Stomach smooth muscle (tissue), 2 donors: Measurements from ENCODE around the gene SGCD.

Experiments
- H3K27ac ChIP-seq: one replicate; pipeline ENCODE4 v1.7.0; 2013; ENCODE audit warnings: mild to moderate bottlenecking, low read length, inconsistent platforms
- H3K27me3 ChIP-seq, 2 donors: one replicate each; pipeline ENCODE4 v1.7.0; 2013; ENCODE audit warnings: low read length in 2 of 2; ENCODE audit not compliant: insufficient read depth in 2 of 2, control insufficient read depth in 1 of 2
- H3K36me3 ChIP-seq, 2 donors: one replicate each; pipeline ENCODE4 v1.7.0; 2013; ENCODE audit warnings: low read length in 2 of 2; ENCODE audit not compliant: control insufficient read depth in 2 of 2, insufficient read depth in 2 of 2
- H3K4me1 ChIP-seq: one replicate; pipeline ENCODE4 v1.7.0; 2013; ENCODE audit warnings: low read length; ENCODE audit not compliant: control insufficient read depth, insufficient read depth
- H3K4me3 ChIP-seq, 2 donors: one replicate each; pipeline ENCODE4 v1.7.0; 2013; ENCODE audit warnings: low read length in 2 of 2
- H3K9ac ChIP-seq, 2 donors: one replicate each; pipeline ENCODE4 v1.7.0; 2013; ENCODE audit warnings: low read length in 2 of 2, mild to moderate bottlenecking in 1 of 2
- H3K9me3 ChIP-seq, 2 donors: one replicate each; pipeline ENCODE4 v1.7.0; 2013; ENCODE audit warnings: low read length in 2 of 2; ENCODE audit not compliant: control insufficient read depth in 2 of 2
- donor health status: healthy.
- donor health status: Pancreatic carcinoma.

The SGCD gene

GRCh38 chr5:156400231-156400986 lies 73.4 kb downstream of the SGCD start:
- peaks cover 0 to 7% of the 10 kb centered on the region in 2 donors for H3K9me3 ChIP-seq
- peaks cover 4% of the 10 kb centered on the region for H3K4me1 ChIP-seq
- no peak overlapping the region for H3K27ac ChIP-seq
- H3K27me3 ChIP-seq: no peaks in the 10 kb centered on the region
- H3K4me3 ChIP-seq: no peak overlapping the region
- no peak overlapping the region for H3K9ac ChIP-seq
- H3K36me3 ChIP-seq: no peaks in the 10 kb centered on the region

GRCh38 chr5:156401804-156402203 lies 74.8 kb downstream of the SGCD start:
- no peaks in the 10 kb centered on the region for H3K36me3 ChIP-seq
- no peaks in the 10 kb centered on the region for H3K27me3 ChIP-seq
- H3K27ac ChIP-seq: no peak overlapping the region
- peaks cover 0 to 4% of the 10 kb centered on the region in 2 donors for H3K9me3 ChIP-seq
- no peak overlapping the region for H3K9ac ChIP-seq
- H3K4me3 ChIP-seq: no peak overlapping the region
- no peaks in the 10 kb centered on the region for H3K4me1 ChIP-seq

DNA sequence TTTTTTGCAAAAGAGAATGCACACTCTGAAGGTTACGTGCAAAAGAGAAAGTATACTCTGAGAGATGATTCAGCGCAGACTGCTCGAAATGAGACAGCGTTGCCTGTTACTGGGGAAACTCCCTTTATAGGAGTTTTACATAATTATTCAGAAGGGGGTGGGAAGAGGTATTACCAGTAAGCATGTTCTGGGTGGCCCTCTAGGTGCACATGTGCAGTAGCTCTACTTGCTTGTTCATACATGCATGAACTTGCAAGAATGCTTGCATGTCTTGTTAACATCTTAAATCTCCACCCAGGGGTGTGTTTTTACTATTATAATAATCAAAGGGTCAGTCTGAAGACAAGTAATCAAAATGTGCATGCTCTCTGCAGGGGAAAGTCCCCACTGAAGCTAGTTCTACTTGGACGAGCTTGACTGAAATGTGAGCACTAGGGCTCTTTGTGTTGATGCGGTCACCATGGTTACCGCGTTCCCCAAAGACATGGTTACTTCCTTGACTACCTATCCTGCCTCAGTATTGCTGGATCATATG lies 75.5 kb downstream of the SGCD start:
- no peaks in the 10 kb centered on the region for H3K4me1 ChIP-seq
- no peak overlapping the region for H3K4me3 ChIP-seq
- H3K36me3 ChIP-seq: no peaks in the 10 kb centered on the region
- H3K27me3 ChIP-seq: no peaks in the 10 kb centered on the region
- H3K27ac ChIP-seq: no peak overlapping the region
- no peak overlapping the region for H3K9ac ChIP-seq
- peaks cover 0 to 1% of the 10 kb centered on the region in 2 donors for H3K9me3 ChIP-seq

GRCh38 chr5:156405988-156406387 lies 79.0 kb downstream of the SGCD start:
- H3K27ac ChIP-seq: no peak overlapping the region
- H3K9me3 ChIP-seq: no peaks in the 10 kb centered on the region
- no peaks in the 10 kb centered on the region for H3K36me3 ChIP-seq
- no peaks in the 10 kb centered on the region for H3K27me3 ChIP-seq
- no peak overlapping the region for H3K4me3 ChIP-seq
- H3K9ac ChIP-seq: no peak overlapping the region
- H3K4me1 ChIP-seq: no peaks in the 10 kb centered on the region

GRCh38 chr5:156407251-156407650 lies 80.3 kb downstream of the SGCD start:
- H3K27me3 ChIP-seq: no peaks in the 10 kb centered on the region
- H3K4me1 ChIP-seq: peaks cover 3% of the 10 kb centered on the region
- H3K9me3 ChIP-seq: no peaks in the 10 kb centered on the region
- no peak overlapping the region for H3K4me3 ChIP-seq
- no peak overlapping the region for H3K9ac ChIP-seq
- no peak overlapping the region for H3K27ac ChIP-seq
- no peaks in the 10 kb centered on the region for H3K36me3 ChIP-seq

DNA sequence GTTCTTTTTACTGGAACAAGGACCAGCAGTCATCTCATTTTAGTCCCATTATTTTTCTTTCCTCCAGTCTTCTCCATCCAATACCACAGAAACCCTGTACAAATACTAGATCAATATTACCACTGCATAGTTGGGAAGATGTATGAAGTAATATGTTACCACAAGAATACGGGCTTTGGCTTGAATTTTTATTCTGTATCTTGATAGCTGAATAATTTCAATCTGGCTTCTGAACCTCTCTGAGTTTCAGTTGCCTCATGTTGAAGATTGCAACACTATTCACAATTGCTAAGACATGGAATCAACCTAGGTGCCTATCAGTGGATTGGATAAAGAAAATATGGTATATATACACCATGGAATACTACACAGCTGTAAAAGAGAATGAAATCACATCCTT lies 82.9 kb downstream of the SGCD start:
- Histone ChIP-seq H3K4me1 (peaks cover 6% of the 10 kb centered on the region), H3K9me3 (no peaks in the 10 kb centered on the region), H3K9ac (no peak overlapping the region), H3K36me3 (no peaks in the 10 kb centered on the region), H3K4me3 (no peak overlapping the region), H3K27ac (no peak overlapping the region), H3K27me3 (no peaks in the 10 kb centered on the region)

DNA sequence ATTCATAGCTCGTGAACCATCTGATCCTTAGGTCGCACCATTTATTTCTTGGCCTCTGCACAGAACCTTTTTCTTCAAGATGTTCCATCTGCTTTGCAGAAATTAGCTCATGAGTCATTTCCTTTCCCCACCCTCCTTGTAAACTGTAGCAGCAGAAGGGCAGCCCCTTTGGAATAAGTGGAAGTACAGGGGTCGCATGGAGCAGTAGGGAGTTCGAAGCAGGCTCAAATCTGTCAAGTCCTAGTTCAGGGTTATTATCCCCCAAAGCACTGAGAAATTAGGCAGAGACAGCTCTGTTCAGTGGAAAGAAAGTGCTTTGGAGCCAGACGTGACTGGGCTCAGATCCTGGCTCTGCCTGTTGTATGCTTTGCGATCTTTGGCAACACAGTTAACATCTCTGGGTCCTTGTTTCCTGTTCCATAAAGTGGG lies 84.2 kb downstream of the SGCD start:
- Histone ChIP-seq H3K27ac (peak overlapping the region; percentile 7), H3K4me1 (peaks cover 9% of the 10 kb centered on the region), H3K9me3 (no peaks in the 10 kb centered on the region), H3K4me3 (peak overlapping the region; percentile 9 to 57), H3K36me3 (no peaks in the 10 kb centered on the region), H3K9ac (peak overlapping the region in 1 of 2 donors; percentile 37), H3K27me3 (no peaks in the 10 kb centered on the region)

GRCh38 chr5:156411957-156412356 lies 85.0 kb downstream of the SGCD start:
- H3K9me3 ChIP-seq: no peaks in the 10 kb centered on the region
- H3K27me3 ChIP-seq: no peaks in the 10 kb centered on the region
- no peaks in the 10 kb centered on the region for H3K36me3 ChIP-seq
- peaks cover 9% of the 10 kb centered on the region for H3K4me1 ChIP-seq
- no peak overlapping the region for H3K4me3 ChIP-seq
- H3K27ac ChIP-seq: no peak overlapping the region
- H3K9ac ChIP-seq: no peak overlapping the region

DNA sequence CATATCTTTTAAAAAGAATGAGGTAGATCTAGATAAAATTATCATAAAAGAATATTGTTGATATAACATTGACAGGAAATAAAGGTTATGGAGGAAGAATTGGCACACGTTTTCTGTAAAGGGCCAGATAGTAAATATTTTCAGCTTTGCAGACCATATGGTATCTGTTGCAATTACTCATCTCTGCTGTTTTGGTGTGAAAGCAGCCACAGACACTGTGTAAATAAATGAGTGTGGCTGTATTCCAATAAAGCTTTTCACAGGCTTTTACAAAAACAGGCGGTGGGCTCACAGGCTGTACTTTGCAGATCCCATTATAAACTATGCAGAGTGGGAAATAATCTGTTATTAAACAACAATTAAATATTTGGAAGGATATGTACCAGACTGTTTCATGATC lies 87.4 kb downstream of the SGCD start:
- no peaks in the 10 kb centered on the region for H3K36me3 ChIP-seq
- H3K9ac ChIP-seq: no peak overlapping the region
- H3K9me3 ChIP-seq: no peaks in the 10 kb centered on the region
- no peaks in the 10 kb centered on the region for H3K27me3 ChIP-seq
- H3K27ac ChIP-seq: no peak overlapping the region
- peaks cover 9% of the 10 kb centered on the region for H3K4me1 ChIP-seq
- H3K4me3 ChIP-seq: no peak overlapping the region

DNA sequence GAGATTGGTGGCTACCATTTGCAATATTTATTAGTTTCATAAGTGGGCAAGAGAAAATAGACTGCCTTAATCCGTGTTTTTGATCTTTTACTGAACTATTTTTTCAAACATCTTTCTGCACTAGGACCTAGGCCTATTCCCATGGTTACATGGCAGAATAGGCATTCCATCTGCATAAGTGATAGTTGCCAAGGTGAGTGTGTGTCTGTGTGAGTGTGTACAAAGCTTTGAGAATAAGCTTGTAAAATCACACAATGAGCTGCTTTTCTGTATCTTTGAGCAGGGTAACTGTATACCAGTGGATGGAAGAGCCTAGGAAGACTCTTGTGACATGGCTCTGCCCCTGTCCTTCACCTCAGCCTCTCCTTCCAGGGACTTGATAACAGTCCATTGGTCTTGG lies 92.7 kb downstream of the SGCD start:
- Histone ChIP-seq H3K27me3 (no peaks in the 10 kb centered on the region), H3K4me3 (no peak overlapping the region), H3K27ac (no peak overlapping the region), H3K4me1 (peaks cover 3% of the 10 kb centered on the region), H3K36me3 (no peaks in the 10 kb centered on the region), H3K9me3 (no peaks in the 10 kb centered on the region), H3K9ac (no peak overlapping the region)

GRCh38 chr5:156420665-156421064 lies 93.7 kb downstream of the SGCD start:
- Histone ChIP-seq H3K4me3 (no peak overlapping the region), H3K9me3 (no peaks in the 10 kb centered on the region), H3K27me3 (no peaks in the 10 kb centered on the region), H3K9ac (no peak overlapping the region), H3K27ac (no peak overlapping the region), H3K36me3 (no peaks in the 10 kb centered on the region), H3K4me1 (no peaks in the 10 kb centered on the region)
